ENCODE results near the gene UCP2.
"Not testable (repeated sequence)": the region's sequence is repeated elsewhere in the genome, so short reads cannot be mapped to it uniquely, and the experiment has no call there.

The UCP2 gene

GRCh38 chr11:73940801-73941570 is 41.7 kb downstream of the UCP2 start:
- no peak for DNase-seq

- no peak for DNase-seq
These were observed 43.5 kb downstream of the UCP2 start for GRCh38 chr11:73939096-73939495.

GRCh38 chr11:73936047-73936446 is 46.6 kb downstream of the UCP2 start:
- DNase-seq: not testable (repeated sequence)

- no peak for DNase-seq
These were observed 49.9 kb downstream of the UCP2 start for GRCh38 chr11:73932781-73933180.

GRCh38 chr11:73931951-73932350 is 50.7 kb downstream of the UCP2 start:
- no peak for DNase-seq

GRCh38 chr11:73931039-73931645 is 51.5 kb downstream of the UCP2 start:
- DNase-seq: no peak

GRCh38 chr11:73929388-73929787 is 53.3 kb downstream of the UCP2 start:
- no peak for DNase-seq
